ENCODE data around the gene NAA30.
"Not testable (repeated sequence)": the region's sequence is repeated elsewhere in the genome, so short reads cannot be mapped to it uniquely, and the experiment has no call there.

The NAA30 gene

DNA sequence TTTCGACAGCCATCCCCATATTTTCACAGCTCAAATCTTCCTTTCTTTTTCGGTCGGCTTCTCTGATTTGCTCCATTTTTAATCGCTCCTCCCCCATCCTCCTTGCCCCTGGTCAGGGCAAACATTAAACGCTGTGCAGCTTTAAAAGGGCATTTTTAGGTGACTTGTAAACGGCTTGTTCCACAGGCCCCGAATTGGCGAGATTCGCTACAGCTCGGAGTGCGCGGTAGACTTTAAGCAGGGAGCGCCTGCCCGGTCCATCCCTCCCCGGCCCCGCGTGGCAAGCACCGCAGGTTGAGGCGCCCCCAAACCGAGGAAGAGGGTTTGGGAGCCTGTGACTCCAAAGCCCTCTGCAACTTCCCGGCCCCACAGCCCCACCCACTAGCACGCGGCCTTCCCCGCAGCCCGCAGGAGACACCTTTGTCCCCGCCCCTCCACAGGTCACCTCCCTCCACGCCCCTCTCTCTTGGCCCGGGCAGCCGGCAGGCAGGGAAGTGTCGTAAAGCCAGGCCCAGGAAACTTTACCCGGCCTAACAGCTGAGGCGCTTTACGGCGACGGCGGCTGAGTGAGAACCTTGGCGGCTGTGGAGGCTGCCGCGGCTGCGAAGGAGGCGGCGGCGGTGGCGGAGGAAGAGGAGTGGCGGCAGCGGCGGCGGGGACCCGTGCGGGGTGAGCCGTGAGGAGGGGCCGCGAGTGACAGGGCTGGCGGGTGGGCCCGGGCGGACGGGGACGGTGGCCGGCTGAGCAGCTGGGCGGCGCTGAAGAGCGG, at the start of gene NAA30:
Gene NAA30 (plus strand): TSS at position 550 of the 769 bp plus-strand sequence. CDS start 372 bp downstream, outside the sequence.
- peak; percentile 95 for DNase-seq (ENCODE audit: low spot score)

GRCh38 chr14:57343545-57344297, 46.7 kb upstream of the NAA30 start:
- DNase-seq (ENCODE audit: low spot score) = not testable (repeated sequence)

DNA sequence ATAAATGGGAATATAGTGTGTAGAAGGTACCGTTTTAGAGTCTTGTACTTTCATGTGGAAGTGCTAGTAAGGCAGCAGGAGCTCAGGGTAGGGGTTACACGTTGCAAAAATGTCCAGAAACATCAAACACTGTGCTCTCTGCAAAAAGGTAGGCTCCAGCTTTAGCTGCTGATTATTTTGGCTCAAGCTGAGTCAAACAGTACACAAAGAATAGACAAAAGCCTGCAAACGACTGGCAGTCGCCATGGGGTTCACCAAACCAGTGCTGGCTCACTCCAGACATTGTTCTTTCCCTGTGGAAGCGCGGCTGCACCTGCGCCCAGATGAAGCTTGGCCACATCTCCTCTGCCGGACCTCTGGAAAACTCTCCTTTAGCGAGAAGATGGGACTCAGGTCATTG, 45.3 kb upstream of the NAA30 start:
- DNase-seq (ENCODE audit: low spot score) = no peak

GRCh38 chr14:57346741-57347140, 43.6 kb upstream of the NAA30 start:
- no peak for DNase-seq (ENCODE audit: low spot score)

GRCh38 chr14:57352396-57353170, 37.8 kb upstream of the NAA30 start:
- no peak for DNase-seq (ENCODE audit: low spot score)

DNA sequence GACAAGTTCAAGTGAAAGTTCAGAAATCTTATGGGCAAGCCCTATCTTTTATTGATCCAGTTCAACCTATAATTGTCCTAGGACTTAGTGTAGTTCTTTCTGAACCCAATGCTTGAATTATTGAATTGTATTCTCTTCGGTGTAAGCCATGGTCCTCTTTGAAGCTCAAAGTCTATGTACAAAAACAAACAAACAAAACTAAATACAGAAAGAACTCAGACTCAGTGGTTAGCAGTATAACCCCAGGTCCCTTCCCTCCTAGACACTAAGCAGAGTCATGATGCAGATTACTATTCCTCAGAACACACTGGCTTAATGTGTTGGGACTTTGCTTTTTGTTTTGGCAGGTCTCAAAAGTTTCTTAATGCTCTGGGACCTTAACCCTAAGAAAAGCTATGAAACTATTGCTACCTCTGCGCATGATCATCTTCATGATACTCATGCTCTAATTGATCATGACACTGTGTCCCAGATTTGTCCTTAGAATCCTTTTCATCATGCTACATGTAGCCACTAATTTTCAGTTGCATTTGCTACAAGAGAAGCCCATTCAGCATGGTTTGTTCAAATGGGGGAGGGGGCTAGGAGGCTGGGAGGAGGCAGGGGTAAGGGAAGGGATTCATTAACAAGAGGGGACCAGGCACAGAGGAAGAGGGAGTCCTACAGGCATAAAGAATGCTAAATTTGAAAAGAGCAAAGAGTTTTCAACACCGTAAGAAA, 35.1 kb upstream of the NAA30 start:
- no peak for DNase-seq (ENCODE audit: low spot score)

GRCh38 chr14:57362361-57362760, 28.0 kb upstream of the NAA30 start:
- no peak for DNase-seq (ENCODE audit: low spot score)

- DNase-seq (ENCODE audit: low spot score) = no peak
Measured at GRCh38 chr14:57364659-57365450, 25.5 kb upstream of the NAA30 start.

DNA sequence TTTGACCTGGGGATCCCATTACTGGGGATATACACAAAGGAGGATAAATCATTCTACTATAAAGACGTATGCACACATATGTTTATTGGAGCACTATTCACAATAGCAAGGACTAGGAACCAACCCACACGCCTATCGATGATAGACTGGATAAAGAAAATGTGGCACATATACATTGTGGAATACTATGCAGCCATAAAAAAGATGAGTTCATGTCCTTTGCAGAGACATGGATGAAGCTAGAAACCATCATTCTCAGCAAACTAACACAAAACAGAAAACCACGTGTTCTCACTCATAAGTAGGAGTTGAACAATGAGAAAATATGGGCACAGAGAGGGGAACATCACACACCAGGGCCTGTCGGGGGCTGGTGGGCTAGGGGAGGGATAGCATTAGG, 20.2 kb upstream of the NAA30 start:
- not testable (repeated sequence) for DNase-seq (ENCODE audit: low spot score)

DNA sequence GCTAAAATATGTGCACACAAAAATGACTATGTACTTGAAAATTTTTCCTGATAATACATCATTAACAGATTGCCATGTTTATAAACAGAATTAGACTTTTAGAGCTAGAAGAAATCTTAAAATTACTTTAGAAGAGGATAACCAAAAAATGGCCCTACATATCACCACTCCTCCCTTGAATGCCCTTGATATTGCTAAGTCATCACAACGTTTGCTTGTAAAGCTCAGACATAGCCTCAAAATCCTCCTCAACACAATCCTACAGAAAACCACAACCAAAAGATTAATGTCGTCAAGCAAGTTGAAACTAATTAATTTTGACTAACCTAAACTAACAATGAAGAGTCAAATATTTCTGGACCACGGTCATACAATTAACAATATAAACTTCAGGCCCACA, 19.4 kb upstream of the NAA30 start:
- no peak for DNase-seq (ENCODE audit: low spot score)

GRCh38 chr14:57375156-57375555, 15.2 kb upstream of the NAA30 start:
- no peak for DNase-seq (ENCODE audit: low spot score)

DNA sequence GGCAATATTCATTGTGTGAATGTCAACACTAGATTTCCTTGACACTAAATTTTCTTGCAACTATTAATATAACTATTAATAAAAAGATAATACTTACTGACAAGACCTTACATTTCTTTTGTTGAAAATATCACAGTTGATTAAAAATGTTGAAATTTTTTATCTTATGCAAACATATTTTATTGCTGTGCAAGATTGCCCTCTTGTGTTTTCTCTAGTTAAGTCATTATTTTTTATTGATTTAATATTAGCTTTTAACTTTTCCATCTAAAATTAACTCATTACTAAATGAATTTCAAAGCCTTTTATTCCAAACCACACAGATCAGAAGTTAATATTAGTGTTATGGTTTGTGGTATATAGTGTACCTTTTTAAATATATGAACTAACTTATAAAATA, 11.7 kb upstream of the NAA30 start:
- DNase-seq (ENCODE audit: low spot score) = no peak

- DNase-seq (ENCODE audit: low spot score) = no peak
Measured at GRCh38 chr14:57380935-57381334, 9.5 kb upstream of the NAA30 start.

GRCh38 chr14:57382283-57382682, 8.1 kb upstream of the NAA30 start:
- DNase-seq (ENCODE audit: low spot score) = no peak

- no peak for DNase-seq (ENCODE audit: low spot score)
Measured at GRCh38 chr14:57383125-57383745, 7.2 kb upstream of the NAA30 start.

GRCh38 chr14:57388067-57388466, 2.3 kb upstream of the NAA30 start:
- DNase-seq (ENCODE audit: low spot score) = no peak

DNA sequence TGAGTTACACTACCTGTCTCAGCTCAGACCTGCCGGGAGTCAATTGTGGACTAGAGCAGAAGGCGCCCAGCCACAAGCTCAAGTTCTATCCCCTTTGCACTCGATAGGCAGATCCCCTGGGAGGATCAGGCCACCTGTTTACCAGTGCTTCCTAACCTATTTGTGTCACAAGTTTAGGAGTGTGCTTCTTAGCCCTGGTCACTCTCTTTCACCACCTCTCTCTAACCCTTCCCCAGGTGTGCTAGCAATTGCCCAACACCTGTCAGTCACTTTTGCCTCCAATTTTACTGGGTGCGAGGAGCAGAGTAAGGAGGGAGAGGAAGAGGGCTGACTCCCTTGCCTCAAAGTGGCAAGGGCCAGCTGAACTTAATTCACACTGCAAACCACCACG, 745 bp upstream of the NAA30 start:
- peak; percentile 66 for DNase-seq (ENCODE audit: low spot score)

GRCh38 chr14:57390806-57391516, 575 bp downstream of the NAA30 start:
- DNase-seq (ENCODE audit: low spot score) = peak; percentile 66

DNA sequence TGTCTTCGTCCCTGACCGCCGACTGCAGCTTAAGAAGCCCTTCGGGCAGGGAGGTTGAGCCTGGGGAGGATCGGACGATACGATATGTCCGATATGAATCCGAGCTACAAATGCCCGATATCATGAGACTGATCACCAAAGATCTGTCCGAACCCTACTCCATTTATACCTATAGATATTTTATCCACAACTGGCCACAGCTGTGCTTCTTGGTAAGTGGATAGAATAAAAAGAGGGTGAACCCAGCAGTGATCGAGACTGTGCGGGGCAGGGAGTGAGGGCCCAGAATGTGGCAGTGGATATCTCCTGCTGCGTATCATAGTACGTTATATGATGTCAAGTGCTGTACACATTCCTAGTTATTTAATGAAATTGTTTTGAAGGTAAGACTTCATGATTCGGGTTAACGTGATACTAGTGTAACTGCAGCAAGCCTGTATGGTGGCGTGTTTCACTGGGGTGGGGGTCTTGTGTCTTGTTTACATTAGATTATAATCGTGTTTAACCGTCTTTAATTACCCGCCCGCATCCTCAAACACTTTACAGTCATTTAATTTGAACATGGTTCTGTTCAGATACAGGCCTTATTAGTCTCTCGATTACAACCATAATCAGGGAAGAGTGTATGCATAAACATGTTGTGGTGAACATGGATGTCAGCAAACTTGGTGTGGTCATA, 1.3 kb downstream of the NAA30 start:
- DNase-seq (ENCODE audit: low spot score) = peak; percentile 26
